ENCODE results near the gene COPB2. TPM values are rescaled to one million over a fixed set of nuclear protein-coding genes. Genes with fewer than 3 reads are reported as not detected.
A peak's percentile ranks its signal among the peaks of the same experiment; 100 is the strongest.

The COPB2 gene
- total and polyA plus RNA-seq, 10 of the 15 experiments (the other 5 are each of a cell fraction or from before 2014, with no cell fraction given) = 51.3 to 143 (median 116) TPM

- TF ChIP-seq, protein P1, sequence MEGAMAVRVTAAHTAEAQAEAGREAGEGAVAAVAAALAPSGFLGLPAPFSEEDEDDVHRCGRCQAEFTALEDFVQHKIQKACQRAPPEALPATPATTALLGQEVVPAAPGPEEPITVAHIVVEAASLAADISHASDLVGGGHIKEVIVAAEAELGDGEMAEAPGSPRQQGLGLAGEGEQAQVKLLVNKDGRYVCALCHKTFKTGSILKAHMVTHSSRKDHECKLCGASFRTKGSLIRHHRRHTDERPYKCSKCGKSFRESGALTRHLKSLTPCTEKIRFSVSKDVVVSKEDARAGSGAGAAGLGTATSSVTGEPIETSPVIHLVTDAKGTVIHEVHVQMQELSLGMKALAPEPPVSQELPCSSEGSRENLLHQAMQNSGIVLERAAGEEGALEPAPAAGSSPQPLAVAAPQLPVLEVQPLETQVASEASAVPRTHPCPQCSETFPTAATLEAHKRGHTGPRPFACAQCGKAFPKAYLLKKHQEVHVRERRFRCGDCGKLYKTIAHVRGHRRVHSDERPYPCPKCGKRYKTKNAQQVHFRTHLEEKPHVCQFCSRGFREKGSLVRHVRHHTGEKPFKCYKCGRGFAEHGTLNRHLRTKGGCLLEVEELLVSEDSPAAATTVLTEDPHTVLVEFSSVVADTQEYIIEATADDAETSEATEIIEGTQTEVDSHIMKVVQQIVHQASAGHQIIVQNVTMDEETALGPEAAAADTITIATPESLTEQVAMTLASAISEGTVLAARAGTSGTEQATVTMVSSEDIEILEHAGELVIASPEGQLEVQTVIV (IDR thresholded peaks at IDR 0.05; ENCODE audit: borderline replicate concordance, partially characterized antibody) = peak; percentile 56
- TF ChIP-seq PKNOX1 (IDR thresholded peaks at IDR 0.05) (peak; percentile 92), MXI1 (IDR thresholded peaks at IDR 0.05; ENCODE audit: low read depth, low read length) (peak; percentile 92), BHLHE40 (IDR thresholded peaks at IDR 0.05; ENCODE audit: borderline replicate concordance in 1 of 2, low read depth in 2 of 2, low read length in 1 of 2) (peak in 1 of 2 experiments; percentile 15; a peak in 1 of 4 replicates), ATF7 (IDR thresholded peaks at IDR 0.05; ENCODE audit: low read depth) (peak; percentile 38; the same call in 1 of the 2 replicates), TCF12 (IDR thresholded peaks at IDR 0.05; ENCODE audit: low read depth, low read length) (no peak), JUNB (IDR thresholded peaks at IDR 0.05) (no peak), WRNIP1 (IDR thresholded peaks at IDR 0.05; ENCODE audit: borderline replicate concordance, low read depth, low read length) (no peak), RUNX3 (IDR thresholded peaks at IDR 0.05; ENCODE audit: low read length) (peak; percentile 50; the same call in 1 of the 2 replicates), STAT3 (IDR thresholded peaks at IDR 0.05; ENCODE audit: low read depth, low read length) (no peak), FOXM1 (IDR thresholded peaks at IDR 0.05; ENCODE audit: low read depth, low read length) (no peak), TARDBP (IDR thresholded peaks at IDR 0.05; ENCODE audit: borderline replicate concordance) (no peak), CBFB (IDR thresholded peaks at IDR 0.05; ENCODE audit: low read depth) (peak; percentile 97), HSF1 (IDR thresholded peaks at IDR 0.05; ENCODE audit: low read depth, low read length) (no peak), GATAD2B (conservative IDR thresholded peaks at IDR 0.05; ENCODE audit: low read depth) (peak; percentile 81; the same call in 1 of the 2 replicates), ZNF217 (IDR thresholded peaks at IDR 0.05) (no peak), HDAC2 (IDR thresholded peaks at IDR 0.05) (no peak), RB1 (IDR thresholded peaks at IDR 0.05; ENCODE audit: borderline replicate concordance) (peak; percentile 37; the same call in 1 of the 2 replicates), POU2F2 (IDR thresholded peaks at IDR 0.05; ENCODE audit: borderline replicate concordance, low read depth, low read length) (peak; percentile 69; the same call in 2 of the 3 replicates)
- TF ChIP-seq, protein P2, sequence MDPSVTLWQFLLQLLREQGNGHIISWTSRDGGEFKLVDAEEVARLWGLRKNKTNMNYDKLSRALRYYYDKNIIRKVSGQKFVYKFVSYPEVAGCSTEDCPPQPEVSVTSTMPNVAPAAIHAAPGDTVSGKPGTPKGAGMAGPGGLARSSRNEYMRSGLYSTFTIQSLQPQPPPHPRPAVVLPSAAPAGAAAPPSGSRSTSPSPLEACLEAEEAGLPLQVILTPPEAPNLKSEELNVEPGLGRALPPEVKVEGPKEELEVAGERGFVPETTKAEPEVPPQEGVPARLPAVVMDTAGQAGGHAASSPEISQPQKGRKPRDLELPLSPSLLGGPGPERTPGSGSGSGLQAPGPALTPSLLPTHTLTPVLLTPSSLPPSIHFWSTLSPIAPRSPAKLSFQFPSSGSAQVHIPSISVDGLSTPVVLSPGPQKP (IDR thresholded peaks at IDR 0.05; ENCODE audit: low read depth, low read length) = peak; percentile 91
- TF ChIP-seq, protein P3, sequence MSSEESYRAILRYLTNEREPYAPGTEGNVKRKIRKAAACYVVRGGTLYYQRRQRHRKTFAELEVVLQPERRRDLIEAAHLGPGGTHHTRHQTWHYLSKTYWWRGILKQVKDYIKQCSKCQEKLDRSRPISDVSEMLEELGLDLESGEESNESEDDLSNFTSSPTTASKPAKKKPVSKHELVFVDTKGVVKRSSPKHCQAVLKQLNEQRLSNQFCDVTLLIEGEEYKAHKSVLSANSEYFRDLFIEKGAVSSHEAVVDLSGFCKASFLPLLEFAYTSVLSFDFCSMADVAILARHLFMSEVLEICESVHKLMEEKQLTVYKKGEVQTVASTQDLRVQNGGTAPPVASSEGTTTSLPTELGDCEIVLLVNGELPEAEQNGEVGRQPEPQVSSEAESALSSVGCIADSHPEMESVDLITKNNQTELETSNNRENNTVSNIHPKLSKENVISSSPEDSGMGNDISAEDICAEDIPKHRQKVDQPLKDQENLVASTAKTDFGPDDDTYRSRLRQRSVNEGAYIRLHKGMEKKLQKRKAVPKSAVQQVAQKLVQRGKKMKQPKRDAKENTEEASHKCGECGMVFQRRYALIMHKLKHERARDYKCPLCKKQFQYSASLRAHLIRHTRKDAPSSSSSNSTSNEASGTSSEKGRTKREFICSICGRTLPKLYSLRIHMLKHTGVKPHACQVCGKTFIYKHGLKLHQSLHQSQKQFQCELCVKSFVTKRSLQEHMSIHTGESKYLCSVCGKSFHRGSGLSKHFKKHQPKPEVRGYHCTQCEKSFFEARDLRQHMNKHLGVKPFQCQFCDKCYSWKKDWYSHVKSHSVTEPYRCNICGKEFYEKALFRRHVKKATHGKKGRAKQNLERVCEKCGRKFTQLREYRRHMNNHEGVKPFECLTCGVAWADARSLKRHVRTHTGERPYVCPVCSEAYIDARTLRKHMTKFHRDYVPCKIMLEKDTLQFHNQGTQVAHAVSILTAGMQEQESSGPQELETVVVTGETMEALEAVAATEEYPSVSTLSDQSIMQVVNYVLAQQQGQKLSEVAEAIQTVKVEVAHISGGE (CRISPR knock-in tag; IDR thresholded peaks at IDR 0.05) = no peak
These were observed at the start of gene COPB2 (continued) for GRCh38 chr3:139389552-139390368.
